Activated CD8-positive, alpha-beta memory T cell treated with anti-CD3 and anti-CD28 coated beads for 1 hour (primary cell): ENCODE measurements around the gene SLC11A2.

Source experiments
- DNase-seq, 2 donors: peaks; one replicate each; pipeline ENCODE4 v3.0.0-alpha.2; 2020; ENCODE audit warnings: low read depth in 1 of 2; ENCODE audit errors: extremely low read depth in 1 of 2

SLC11A2 gene

GRCh38 chr12:51025836-51026638, at the start of gene SLC11A2:
TSS of gene SLC11A2 (minus strand) at chr12:51026384. CDS start at chr12:51010728, 15,656 bp downstream.
- peak; percentile 76 to 83 for DNase-seq

- no peak for DNase-seq
These were observed 49.2 kb upstream of the SLC11A2 start for GRCh38 chr12:51075390-51075789.

DNA sequence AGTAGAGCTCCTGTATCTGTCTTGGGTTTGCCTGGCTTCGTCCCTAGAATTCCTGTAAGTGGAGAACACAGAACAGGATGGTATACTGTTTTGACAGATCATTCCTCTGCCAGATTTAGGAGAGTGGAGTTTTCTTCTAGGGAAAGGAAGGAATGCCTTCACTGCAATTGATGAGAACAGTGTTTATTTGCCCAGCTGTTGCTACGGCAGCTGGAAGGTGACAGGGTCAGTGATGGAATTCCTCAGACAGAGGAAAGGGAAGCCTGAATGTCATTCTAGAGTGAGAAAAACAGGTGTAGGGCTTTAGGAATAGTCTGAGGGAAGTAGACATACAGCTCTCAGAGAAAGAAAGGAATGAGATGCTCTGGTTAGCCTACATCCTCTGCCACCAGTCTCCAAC, 45.5 kb upstream of the SLC11A2 start:
- no peak for DNase-seq

- no peak for DNase-seq
These were observed 43.8 kb upstream of the SLC11A2 start for GRCh38 chr12:51070004-51070403.

GRCh38 chr12:51067771-51068170, 41.6 kb upstream of the SLC11A2 start:
- DNase-seq, result no peak

DNA sequence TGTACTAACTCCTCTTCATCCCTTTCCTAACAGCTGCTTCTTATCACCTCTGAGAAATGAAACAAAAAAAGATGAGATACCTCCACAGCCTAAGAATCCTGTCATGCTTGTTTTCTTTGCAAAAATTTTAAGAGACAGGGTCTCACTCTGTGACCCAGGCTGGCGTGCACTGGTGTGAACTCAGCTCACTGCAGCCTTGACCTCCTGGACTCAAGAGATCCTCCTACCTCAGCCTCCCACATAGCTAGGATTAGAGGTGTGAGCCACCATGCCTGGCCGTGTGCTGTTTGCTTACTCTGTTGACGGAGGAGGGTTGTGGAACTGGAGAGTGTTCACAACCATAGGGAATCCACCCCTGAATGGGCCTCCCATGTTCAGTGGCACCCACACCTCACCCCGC, 41.0 kb upstream of the SLC11A2 start:
- DNase-seq, result no peak

GRCh38 chr12:51065530-51065929, 39.3 kb upstream of the SLC11A2 start:
- DNase-seq, result no peak

GRCh38 chr12:51062631-51063397, 36.6 kb upstream of the SLC11A2 start:
- DNase-seq, result no peak

DNA sequence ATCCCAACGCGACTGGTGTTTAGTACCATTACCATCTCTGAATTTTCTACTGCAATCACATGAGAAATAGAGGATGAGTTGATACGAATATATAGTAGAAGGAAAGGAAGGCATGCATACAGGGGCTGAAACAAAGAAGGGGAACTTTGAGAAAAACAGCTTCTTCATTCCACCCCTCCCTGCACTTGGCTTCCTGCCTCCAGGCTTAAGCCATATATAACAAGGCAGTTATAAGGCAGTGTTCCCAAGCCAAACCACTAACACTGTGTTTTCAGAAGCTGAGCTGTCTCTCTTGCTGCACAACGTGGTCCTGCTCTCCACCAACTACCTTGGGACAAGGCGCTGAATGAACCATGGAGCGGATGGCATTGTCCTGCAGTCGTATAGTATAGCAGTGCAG, 32.9 kb upstream of the SLC11A2 start:
- DNase-seq, result no peak

- DNase-seq, result no peak
These were observed 30.1 kb upstream of the SLC11A2 start for GRCh38 chr12:51056242-51056641.

DNA sequence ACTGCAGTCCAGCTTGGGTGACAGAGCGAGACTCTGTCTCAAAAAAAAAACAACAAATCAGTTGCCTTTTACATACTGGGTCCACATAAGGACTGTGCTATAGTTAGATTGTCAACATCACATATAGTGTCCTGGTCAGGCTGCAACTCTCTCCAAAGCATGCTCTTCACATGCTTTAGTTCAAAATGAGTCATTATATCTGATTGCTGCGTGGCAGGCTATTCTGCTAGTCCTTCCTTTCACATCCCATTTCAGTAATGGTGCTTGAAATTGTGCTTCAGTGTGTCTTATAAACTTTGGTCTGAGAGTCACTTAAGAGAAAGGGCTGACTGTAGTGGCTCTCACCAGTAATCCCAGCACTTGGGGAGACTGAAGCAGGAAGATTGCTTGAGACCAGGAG, 28.9 kb upstream of the SLC11A2 start:
- DNase-seq, result no peak

DNA sequence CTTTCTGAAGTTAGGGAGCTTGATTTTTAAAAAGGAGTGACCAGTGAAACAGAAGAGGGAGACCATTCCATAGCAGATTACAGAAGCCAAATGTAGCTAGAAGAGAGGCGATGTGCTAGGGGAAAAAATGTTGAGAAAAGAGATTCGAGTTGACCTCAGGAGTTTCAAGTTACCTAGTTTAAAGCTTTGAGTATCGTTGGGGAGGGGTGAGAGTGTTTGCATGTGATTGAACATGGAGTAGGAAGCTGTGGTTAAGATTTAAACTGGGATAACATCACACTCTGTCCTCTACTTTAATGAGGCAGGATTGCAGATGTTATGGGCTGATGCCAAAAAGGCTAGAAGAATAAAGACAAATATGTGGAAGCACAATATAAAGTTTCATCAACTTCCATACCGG, 25.6 kb upstream of the SLC11A2 start:
- DNase-seq, result no peak

DNA sequence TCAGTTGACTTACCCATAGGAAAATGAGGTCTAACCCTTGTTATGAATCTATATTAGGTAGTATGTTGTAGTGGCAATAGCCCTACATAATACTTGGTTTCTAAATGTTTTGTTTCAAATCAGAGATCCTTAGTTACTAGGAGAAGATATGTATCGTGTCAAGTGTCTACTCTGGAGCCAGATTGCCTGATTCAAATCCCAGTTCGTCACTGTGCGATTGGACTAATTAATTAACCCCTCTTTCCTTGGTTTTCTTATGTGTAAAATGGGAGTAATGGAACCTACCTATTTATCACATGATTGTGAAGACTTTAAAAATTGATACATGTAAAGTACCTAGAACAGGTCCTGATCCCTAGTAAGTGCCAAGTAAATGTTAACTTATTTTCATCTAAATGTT, 23.3 kb upstream of the SLC11A2 start:
- no peak for DNase-seq

DNA sequence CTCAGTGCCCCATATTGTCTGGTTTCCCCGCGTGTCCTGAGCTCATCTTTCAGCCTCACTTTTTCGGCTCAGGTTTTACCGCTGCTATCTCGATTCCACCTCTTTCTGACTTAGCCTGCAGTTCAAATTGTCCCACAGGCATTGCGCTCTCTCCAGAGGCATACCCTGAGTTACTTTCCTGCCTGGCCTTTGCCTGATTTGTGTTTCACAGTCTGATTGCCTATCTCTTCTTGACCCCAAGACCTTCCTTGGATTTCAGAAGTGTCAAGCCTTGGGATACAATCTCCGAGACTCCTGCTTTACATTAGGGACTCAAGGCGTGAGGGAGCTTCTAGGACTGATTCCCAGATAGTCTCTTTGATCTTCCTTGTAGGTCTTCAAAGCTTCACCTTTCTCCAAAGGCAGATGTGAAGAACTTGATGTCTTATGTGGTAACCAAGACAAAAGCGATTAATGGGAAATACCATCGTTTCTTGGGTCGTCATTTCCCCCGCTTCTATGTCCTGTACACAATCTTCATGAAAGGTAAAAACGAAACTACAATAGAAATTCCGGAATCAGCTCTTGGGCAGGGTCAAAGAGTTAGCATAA, 22.6 kb upstream of the SLC11A2 start:
- DNase-seq, result no peak

- DNase-seq, result peak; percentile 72 to 78
These were observed 21.7 kb upstream of the SLC11A2 start, which contains the start of gene LETMD1 for GRCh38 chr12:51047655-51048540. TSS of gene LETMD1 (plus strand) at chr12:51048327. CDS start at chr12:51048357, 30 bp downstream.

GRCh38 chr12:51036279-51036678, 10.1 kb upstream of the SLC11A2 start:
- no peak for DNase-seq

GRCh38 chr12:51033457-51034089, 7.4 kb upstream of the SLC11A2 start:
- no peak for DNase-seq

GRCh38 chr12:51033048-51033447, 6.9 kb upstream of the SLC11A2 start:
- no peak for DNase-seq

DNA sequence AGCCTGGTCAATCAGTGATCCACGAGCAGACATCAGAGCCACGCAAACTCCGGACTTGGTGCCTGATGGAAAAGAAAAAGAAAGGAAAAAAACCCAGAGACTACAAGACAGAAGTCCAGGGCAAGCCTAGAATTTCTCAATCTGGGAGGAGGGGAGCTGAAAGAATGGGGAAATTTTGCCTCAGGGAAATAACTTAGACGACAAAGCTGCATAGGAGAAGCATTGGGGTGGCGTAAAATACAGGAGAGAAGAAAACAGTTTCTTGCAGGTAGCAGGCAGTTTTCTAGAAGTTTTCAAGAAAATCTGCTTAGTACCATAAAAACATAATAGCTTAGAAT, 2.6 kb upstream of the SLC11A2 start:
- no peak for DNase-seq

GRCh38 chr12:51028126-51028812, 2.1 kb upstream of the SLC11A2 start:
- DNase-seq, result no peak
